T-cell (primary cell): ENCODE data around the gene HNRNPL. TPM values are rescaled to one million over a fixed set of nuclear protein-coding genes. Genes with fewer than 3 reads are reported as not detected.

ENCODE experiments used
- ATAC-seq, 4 experiments: fragments of 200-7000 bp in 3 of 4; fragments of 150-1000 bp in 1 of 4; cut with Tn5 transposase; replicated peaks in 1 of 4; 1 replicate in 3 of 4; 2 replicates in 1 of 4; pipeline ENCODE4 v1.10.0; 2021; ENCODE audit warnings: moderate library complexity in 3 of 4, mild to moderate bottlenecking in 2 of 4, moderate number of reproducible peaks in 1 of 4
- CTCF ChIA-PET, 2 donors: fragments of 300-600 bp; sonication (Branson Sonifier 250); formaldehyde crosslinking; loops; one replicate each; lab custom pipeline; 2022; ENCODE audit warnings: antibody characterized with exemption in 2 of 2; lab: Charles Lee
- POLR2A ChIA-PET, 2 donors: fragments of 300-600 bp; sonication (Branson Sonifier 250); formaldehyde crosslinking; loops; one replicate each; lab custom pipeline; 2022; ENCODE audit warnings: antibody characterized with exemption in 2 of 2; lab: Charles Lee
- DNase-seq, 35 experiments: peaks; one replicate each; pipeline versions ENCODE4 v3.0.0 to v3.0.0-alpha.2; 2013 to 2023
- H3K27ac ChIP-seq: one replicate; pipeline ENCODE4 v1.5.1; 2013; ENCODE audit warnings: low read length
- H3K27me3 ChIP-seq, 2 experiments: replicated peaks in 1 of 2; 1 replicate in 1 of 2; 2 replicates in 1 of 2; pipeline versions ENCODE4 v1.6.1 to v1.7.0; 2013; ENCODE audit warnings: low read length in 1 of 2, mixed read lengths in 1 of 2; ENCODE audit not compliant: control insufficient read depth in 2 of 2, insufficient read depth in 2 of 2; ENCODE audit errors: extremely low read depth in 1 of 2
- H3K36me3 ChIP-seq, 2 donors: 1 replicate in 1 of 2; 2 replicates in 1 of 2; pipeline versions ENCODE4 v1.6.1 to v1.7.0; 2013; ENCODE audit warnings: low read length in 1 of 2; ENCODE audit not compliant: control insufficient read depth in 2 of 2, insufficient read depth in 1 of 2; ENCODE audit errors: extremely low read depth in 1 of 2
- H3K4me1 ChIP-seq, 2 experiments: 1 replicate in 1 of 2; 2 replicates in 1 of 2; pipeline versions ENCODE4 v1.6.1 to v1.7.0; 2013; ENCODE audit warnings: low read length in 2 of 2, mixed read lengths in 1 of 2; ENCODE audit not compliant: insufficient read depth in 2 of 2, control insufficient read depth in 1 of 2; ENCODE audit errors: extremely low read depth in 1 of 2
- H3K4me3 ChIP-seq, 2 donors: 1 replicate in 1 of 2; 2 replicates in 1 of 2; pipeline versions ENCODE4 v1.5.1 to v1.7.0; 2013; ENCODE audit warnings: mild to moderate bottlenecking in 2 of 2, low read length in 1 of 2, moderate library complexity in 1 of 2; ENCODE audit not compliant: control insufficient read depth in 1 of 2; ENCODE audit errors: extremely low read depth in 1 of 2
- H3K9me3 ChIP-seq: 2 replicates; pipeline ENCODE4 v1.7.0; 2013
- H3K27ac Mint-ChIP-seq, 2 donors: one replicate each; pipeline ENCODE4 v1.8.0; 2020 to 2021; ENCODE audit warnings: mild to moderate bottlenecking in 2 of 2, mixed read lengths in 2 of 2
- H3K27me3 Mint-ChIP-seq, 2 donors: one replicate each; pipeline ENCODE4 v1.8.0; 2021 to 2022; ENCODE audit warnings: mixed read lengths in 2 of 2
- H3K36me3 Mint-ChIP-seq: one replicate; pipeline ENCODE4 v1.8.0; 2021; ENCODE audit warnings: mixed read lengths
- H3K4me1 Mint-ChIP-seq, 3 donors: one replicate each; pipeline ENCODE4 v1.8.0; 2020 to 2022; ENCODE audit warnings: mixed read lengths in 3 of 3, mild to moderate bottlenecking in 1 of 3
- H3K4me3 Mint-ChIP-seq, 3 donors: one replicate each; pipeline ENCODE4 v1.8.0; 2020 to 2022; ENCODE audit warnings: mild to moderate bottlenecking in 3 of 3, mixed read lengths in 3 of 3, moderate library complexity in 3 of 3
- H3K9me3 Mint-ChIP-seq, 3 donors: one replicate each; pipeline ENCODE4 v1.8.0; 2020 to 2022; ENCODE audit warnings: mixed read lengths in 3 of 3
- WGBS: methylation state at CpG from one replicate; pipeline ENCODE4 v1.1.5; 2013; ENCODE audit warnings: missing lambda C conversion rate; ENCODE audit not compliant: insufficient coverage; 5-methylcytosine and 5-hydroxymethylcytosine counted together
- total RNA-seq, 35 experiments: library from RNA in 6 of 35; stranded (reverse) in 6 of 35; fragments of 120-200 nt in 1 of 35; gene quantifications; one replicate each; pipeline versions ENCODE4 v1.2.1 to v1.2.4 and lab custom pipeline; 2013 to 2026

HNRNPL gene
- total RNA-seq = 100 to 1,000 TPM; 320 to 498 (median 330) TPM
- total RNA-seq (2013) = 257 TPM
- 180 to 348 (median 243) reads per million in 29 experiments for total RNA-seq (lab: John Stamatoyannopoulos, UW)

- Mint-ChIP-seq H3K4me3 (peak within 1 kb of the TSS; percentile 90 to 97 (median 94)), H3K9me3 (no peaks in the 10 kb centered on the region)
- POLR2A ChIA-PET = interaction anchor here in 1 of 2 donors (0.8 to 1.4 kb wide), 4 partner anchors 9 to 50 kb away, joined by 4 to 13 read pairs (median 6); partner anchors contain the start of genes ECH1, NFKBIB and SIRT2
Observed at GRCh38 chr19:38849860-38850435, at the start of gene HNRNPL. HNRNPL (minus strand) TSS chr19:38849986; CDS start chr19:38849966, 20 bp downstream.

GRCh38 chr19:38898788-38899446 is 49.1 kb upstream of the HNRNPL start:
- peaks cover 9 to 28% of the 10 kb centered on the region in 2 experiments for H3K4me1 ChIP-seq
- POLR2A ChIA-PET = interaction anchor here in 1 of 2 donors (0.7 kb wide), 1 partner anchor 25 kb away, joined by 3 read pairs; no protein-coding TSS in a partner anchor
- Mint-ChIP-seq H3K36me3 (peaks cover 7% of the 10 kb centered on the region), H3K9me3 (no peaks in the 10 kb centered on the region), H3K27ac (peak overlapping the region; percentile 88 to 94), H3K27me3 (no peaks in the 10 kb centered on the region), H3K4me3 (peak overlapping the region; percentile 86 to 100 (median 93)), H3K4me1 (peaks cover 44 to 54% (median 46%) of the 10 kb centered on the region in 3 donors)
- H3K36me3 ChIP-seq = no peaks in the 10 kb centered on the region
- WGBS = 2% methylated on average over 20 of the region's 25 CpGs
- peak in 9 of 35 experiments; percentile 61 to 80 (median 69) for DNase-seq
- peak in 1 of 4 experiments; percentile 0 for ATAC-seq
- H3K4me3 ChIP-seq = peak overlapping the region; percentile 80 to 83
- CTCF ChIA-PET = no interaction called here
- no peaks in the 10 kb centered on the region for H3K27me3 ChIP-seq
- H3K27ac ChIP-seq = peak overlapping the region; percentile 92
- no peaks in the 10 kb centered on the region for H3K9me3 ChIP-seq

More at GRCh38 chr19:38849860-38850435, at the start of gene HNRNPL:
- peak within 1 kb of the TSS; percentile 96 for H3K27ac ChIP-seq
- Mint-ChIP-seq H3K36me3 (peaks cover 26% of the 10 kb centered on the region), H3K27ac (peak within 1 kb of the TSS; percentile 97 to 98), H3K4me1 (peaks cover 57 to 62% (median 58%) of the 10 kb centered on the region in 3 donors), H3K27me3 (no peaks in the 10 kb centered on the region)
- peak; percentile 70 to 72 (median 72) for ATAC-seq
- H3K4me3 ChIP-seq = peak within 1 kb of the TSS; percentile 74 to 77
- peak in 31 of 35 experiments; percentile 98 to 100 (median 99) for DNase-seq
- under 1% methylated on average over 37 of the region's 50 CpGs for WGBS
- H3K36me3 ChIP-seq = peaks cover 0 to 36% of the 10 kb centered on the region in 2 donors
- CTCF ChIA-PET = interaction anchor here in 1 of 2 donors (1.0 kb wide), 5 partner anchors 18 to 203 kb away, joined by 3 to 10 read pairs (median 4); partner anchors contain the start of genes ACTN4 and ECH1
- no peaks in the 10 kb centered on the region for H3K9me3 ChIP-seq
- H3K27me3 ChIP-seq = no peaks in the 10 kb centered on the region
- H3K4me1 ChIP-seq = peaks cover 20 to 65% of the 10 kb centered on the region in 2 experiments

- no peak overlapping the region for H3K27ac Mint-ChIP-seq
Observed at GRCh38 chr19:38894968-38895367, 45.2 kb upstream of the HNRNPL start.

GRCh38 chr19:38893341-38893771 is 43.6 kb upstream of the HNRNPL start:
- no peaks in the 10 kb centered on the region for H3K9me3 ChIP-seq
- CTCF ChIA-PET = no interaction called here
- Mint-ChIP-seq H3K4me1 (peaks cover 15 to 22% (median 15%) of the 10 kb centered on the region in 3 donors), H3K27me3 (no peaks in the 10 kb centered on the region), H3K4me3 (no peak overlapping the region), H3K9me3 (no peaks in the 10 kb centered on the region), H3K36me3 (peaks cover 10% of the 10 kb centered on the region), H3K27ac (no peak overlapping the region)
- no peak overlapping the region for H3K4me3 ChIP-seq
- ATAC-seq (no peak), DNase-seq (no peak)
- H3K4me1 ChIP-seq = peaks cover 0 to 11% of the 10 kb centered on the region in 2 experiments
- H3K36me3 ChIP-seq = peaks cover 13 to 23% of the 10 kb centered on the region in 2 donors
- no peak overlapping the region for H3K27ac ChIP-seq
- POLR2A ChIA-PET = no interaction called here
- WGBS = 96% methylated on average over 8 of the region's 14 CpGs
- no peaks in the 10 kb centered on the region for H3K27me3 ChIP-seq

More at GRCh38 chr19:38894968-38895367, 45.2 kb upstream of the HNRNPL start:
- no peak overlapping the region for H3K27ac ChIP-seq
- WGBS = 74% methylated on average over 8 of the region's 9 CpGs
- peaks cover 3 to 19% of the 10 kb centered on the region in 2 experiments for H3K4me1 ChIP-seq
- Mint-ChIP-seq H3K36me3 (peaks cover 6% of the 10 kb centered on the region), H3K4me1 (peaks cover 24 to 34% (median 24%) of the 10 kb centered on the region in 3 donors), H3K4me3 (no peak overlapping the region), H3K9me3 (no peaks in the 10 kb centered on the region), H3K27me3 (no peaks in the 10 kb centered on the region)
- no peak for DNase-seq
- H3K4me3 ChIP-seq = no peak overlapping the region
- H3K36me3 ChIP-seq = peaks cover 0 to 8% of the 10 kb centered on the region in 2 donors
- H3K9me3 ChIP-seq = no peaks in the 10 kb centered on the region
- no peaks in the 10 kb centered on the region for H3K27me3 ChIP-seq
- ChIA-PET CTCF (no interaction called here), POLR2A (interaction anchor here in 1 of 2 donors (0.7 kb wide), 1 partner anchor 19 kb away, joined by 5 read pairs; no protein-coding TSS in a partner anchor)
- no peak for ATAC-seq

GRCh38 chr19:38892841-38893240 is 43.1 kb upstream of the HNRNPL start:
- H3K9me3 ChIP-seq = no peaks in the 10 kb centered on the region
- Mint-ChIP-seq H3K36me3 (peaks cover 10% of the 10 kb centered on the region), H3K27ac (no peak overlapping the region), H3K4me3 (no peak overlapping the region), H3K9me3 (no peaks in the 10 kb centered on the region), H3K27me3 (no peaks in the 10 kb centered on the region), H3K4me1 (peaks cover 9 to 17% (median 13%) of the 10 kb centered on the region in 3 donors)
- no peak for DNase-seq
- no peak overlapping the region for H3K4me3 ChIP-seq
- no peaks in the 10 kb centered on the region for H3K27me3 ChIP-seq
- H3K36me3 ChIP-seq = peaks cover 13 to 26% of the 10 kb centered on the region in 2 donors
- CTCF ChIA-PET = no interaction called here
- H3K27ac ChIP-seq = no peak overlapping the region
- H3K4me1 ChIP-seq = peaks cover 0 to 6% of the 10 kb centered on the region in 2 experiments
- ATAC-seq = no peak
- POLR2A ChIA-PET = no interaction called here
- WGBS = 100% methylated on average over 2 of the region's 5 CpGs

GRCh38 chr19:38891771-38892170 is 42.0 kb upstream of the HNRNPL start:
- H3K9me3 ChIP-seq = no peaks in the 10 kb centered on the region
- ChIA-PET POLR2A (no interaction called here), CTCF (interaction anchor here (0.5 to 0.7 kb wide), 3 partner anchors 14 to 565 kb away, joined by 3 to 4 read pairs (median 4); no protein-coding TSS in a partner anchor)
- no peaks in the 10 kb centered on the region for H3K9me3 Mint-ChIP-seq
- no peaks in the 10 kb centered on the region for H3K27me3 ChIP-seq
- DNase-seq (no peak), ATAC-seq (no peak)
- peaks cover 0 to 5% of the 10 kb centered on the region in 2 experiments for H3K4me1 ChIP-seq
- peaks cover 10% of the 10 kb centered on the region for H3K36me3 Mint-ChIP-seq
- no peak overlapping the region for H3K27ac Mint-ChIP-seq
- WGBS = 93% methylated on average over 5 of the region's 6 CpGs
- H3K36me3 ChIP-seq = peaks cover 13 to 26% of the 10 kb centered on the region in 2 donors
- no peak overlapping the region for H3K27ac ChIP-seq
- no peaks in the 10 kb centered on the region for H3K27me3 Mint-ChIP-seq
- H3K4me3 ChIP-seq = no peak overlapping the region
- H3K4me1 Mint-ChIP-seq = peaks cover 7 to 10% (median 10%) of the 10 kb centered on the region in 3 donors
- H3K4me3 Mint-ChIP-seq = no peak overlapping the region
